Esophagus squamous epithelium (tissue), 5 donors: ENCODE data around the gene FOXB1. TPM values are rescaled to one million over a fixed set of nuclear protein-coding genes. Genes with fewer than 3 reads are reported as not detected.
A peak's percentile ranks its signal among the peaks of the same experiment; 100 is the strongest.

Experiments used
- DNase-seq: peaks from one replicate; lab custom pipeline; 2025; lab: John Stamatoyannopoulos, UW
- H3K27ac ChIP-seq, 4 donors: fragments of 200-600 bp; sonication (generic); one replicate each; pipeline ENCODE4 v1.5.1; 2016 to 2019; ENCODE audit warnings: mild to moderate bottlenecking in 1 of 4
- H3K27me3 ChIP-seq, 4 donors: fragments of 200-600 bp; sonication (generic); 1 replicate in 3 of 4; 2 replicates in 1 of 4; pipeline versions ENCODE4 v1.5.1 to v1.6.0; 2017 to 2021; ENCODE audit warnings: antibody characterized with exemption in 1 of 4
- H3K36me3 ChIP-seq, 3 donors: fragments of 200-600 bp; sonication (generic); one replicate each; pipeline ENCODE4 v1.5.1; 2016 to 2019
- H3K4me1 ChIP-seq, 3 donors: fragments of 200-600 bp; sonication (generic); one replicate each; pipeline ENCODE4 v1.5.1; 2017 to 2019
- H3K4me3 ChIP-seq, 4 donors: fragments of 200-600 bp; sonication (generic); 1 replicate in 3 of 4; 2 replicates in 1 of 4; pipeline ENCODE4 v1.5.1; 2016 to 2019; ENCODE audit warnings: mild to moderate bottlenecking in 2 of 4, moderate library complexity in 1 of 4
- H3K9me3 ChIP-seq, 3 donors: fragments of 200-600 bp; sonication (generic); one replicate each; pipeline ENCODE4 v1.5.1; 2016 to 2019
- CTCF ChIP-seq, 6 experiments: fragments of 450-650 bp in 4 of 6; fragments of 200-600 bp in 2 of 6; sonication (generic) in 2 of 6; IDR thresholded peaks; one replicate each; pipeline ENCODE4 v1.5.1; 2016 to 2019; ENCODE audit warnings: antibody characterized with exemption in 6 of 6, mild to moderate bottlenecking in 4 of 6, moderate library complexity in 4 of 6
- POLR2A ChIP-seq, 4 donors: fragments of 450-650 bp; IDR thresholded peaks; one replicate each; pipeline ENCODE4 v1.6.1; 2017; ENCODE audit warnings: antibody characterized with exemption in 4 of 4, mild to moderate bottlenecking in 4 of 4, moderate library complexity in 3 of 4
- WGBS, 2 donors: methylation state at CpG; one replicate each; pipeline ENCODE4 v1.1.5; 2018; 5-methylcytosine and 5-hydroxymethylcytosine counted together
- intact Hi-C: fragments of 100-400 bp; cut with DNase I; formaldehyde crosslinking; loops from one replicate; pipeline ENCODE4 v1.15.0; 2022
- total RNA-seq, 4 donors: library from RNA; depleted of rRNA; stranded (reverse); fragments of >200 nt; gene quantifications; one replicate each; pipeline ENCODE4 v1.1.0, GENCODE V29; 2016
- donor health status: DM: yes; HTN: yes; CAD: no.

Gene FOXB1
- total RNA-seq, 4 donors from 2014 or later: not detected

- H3K4me3 ChIP-seq: no peak overlapping the region
- H3K36me3 ChIP-seq: no peaks in the 10 kb centered on the region
- no peaks in the 10 kb centered on the region for H3K9me3 ChIP-seq
- TF ChIP-seq POLR2A (IDR thresholded peaks at IDR 0.05) (no peak), CTCF (IDR thresholded peaks at IDR 0.05) (no peak)
- WGBS, 2 donors: 13 to 18% methylated on average over 24 to 25 of the region's 26 CpGs
- peaks cover 24 to 49% (median 27%) of the 10 kb centered on the region in 3 donors for H3K4me1 ChIP-seq
- H3K27ac ChIP-seq: no peak overlapping the region
- intact Hi-C loops: no loop called here
- peaks cover 32 to 100% (median 75%) of the 10 kb centered on the region in 4 donors for H3K27me3 ChIP-seq
- no peak for DNase-seq
These were observed 1.4 kb upstream of the FOXB1 start for GRCh38 chr15:60002528-60003218.

- no peak for TF ChIP-seq POLR2A (IDR thresholded peaks at IDR 0.05)
- no peak for TF ChIP-seq CTCF (IDR thresholded peaks at IDR 0.05)
- peaks cover 27 to 100% (median 77%) of the 10 kb centered on the region in 4 donors for H3K27me3 ChIP-seq
- H3K36me3 ChIP-seq: no peaks in the 10 kb centered on the region
- peaks cover 24 to 49% (median 27%) of the 10 kb centered on the region in 3 donors for H3K4me1 ChIP-seq
- peak overlapping the region in 1 of 4 donors; percentile 71 for H3K4me3 ChIP-seq
- 4 to 6% methylated on average over 18 to 24 of the region's 24 CpGs for WGBS, 2 donors
- DNase-seq: no peak
- no peaks in the 10 kb centered on the region for H3K9me3 ChIP-seq
- intact Hi-C loops: no loop called here
- no peak overlapping the region for H3K27ac ChIP-seq
These were observed 685 bp upstream of the FOXB1 start for GRCh38 chr15:60003243-60004008.

GRCh38 chr15:60004846-60005351, 788 bp downstream of the FOXB1 start:
- H3K4me1 ChIP-seq: peaks cover 24 to 49% (median 27%) of the 10 kb centered on the region in 3 donors
- no peak overlapping the region for H3K27ac ChIP-seq
- no peak for DNase-seq
- H3K4me3 ChIP-seq: peak overlapping the region in 2 of 4 donors; percentile 54 to 71
- no peaks in the 10 kb centered on the region for H3K36me3 ChIP-seq
- WGBS, 2 donors: 3 to 27% methylated on average over 9 to 20 of the region's 44 CpGs
- no peaks in the 10 kb centered on the region for H3K9me3 ChIP-seq
- H3K27me3 ChIP-seq: peaks cover 27 to 100% (median 74%) of the 10 kb centered on the region in 4 donors
- TF ChIP-seq CTCF (IDR thresholded peaks at IDR 0.05): no peak
- TF ChIP-seq POLR2A (IDR thresholded peaks at IDR 0.05): no peak
- intact Hi-C loops: no loop called here

- intact Hi-C loops: no loop called here
- Histone ChIP-seq H3K4me1 (peaks cover 24 to 49% (median 27%) of the 10 kb centered on the region in 3 donors), H3K27me3 (peaks cover 20 to 100% (median 73%) of the 10 kb centered on the region in 4 donors), H3K4me3 (peak overlapping the region; percentile 34 to 71 (median 52)), H3K27ac (no peak overlapping the region), H3K9me3 (no peaks in the 10 kb centered on the region), H3K36me3 (no peaks in the 10 kb centered on the region)
- WGBS, 2 donors: 3 to 8% methylated on average over 16 to 34 of the region's 77 CpGs
- TF ChIP-seq CTCF (IDR thresholded peaks at IDR 0.05): no peak
- TF ChIP-seq POLR2A (IDR thresholded peaks at IDR 0.05): no peak
- DNase-seq: no peak
These were observed 1.5 kb downstream of the FOXB1 start for GRCh38 chr15:60005352-60006202.
